GM19463 (cell line): ENCODE measurements around the gene PCBD1.

Experiments
- ATAC-seq: cut with Tn5 transposase; IDR thresholded peaks from one replicate; pipeline ENCODE4 v1.9.1; 2021; ENCODE audit warnings: mild to moderate bottlenecking, moderate library complexity; ENCODE audit not compliant: unreplicated experiment

PCBD1 gene

DNA sequence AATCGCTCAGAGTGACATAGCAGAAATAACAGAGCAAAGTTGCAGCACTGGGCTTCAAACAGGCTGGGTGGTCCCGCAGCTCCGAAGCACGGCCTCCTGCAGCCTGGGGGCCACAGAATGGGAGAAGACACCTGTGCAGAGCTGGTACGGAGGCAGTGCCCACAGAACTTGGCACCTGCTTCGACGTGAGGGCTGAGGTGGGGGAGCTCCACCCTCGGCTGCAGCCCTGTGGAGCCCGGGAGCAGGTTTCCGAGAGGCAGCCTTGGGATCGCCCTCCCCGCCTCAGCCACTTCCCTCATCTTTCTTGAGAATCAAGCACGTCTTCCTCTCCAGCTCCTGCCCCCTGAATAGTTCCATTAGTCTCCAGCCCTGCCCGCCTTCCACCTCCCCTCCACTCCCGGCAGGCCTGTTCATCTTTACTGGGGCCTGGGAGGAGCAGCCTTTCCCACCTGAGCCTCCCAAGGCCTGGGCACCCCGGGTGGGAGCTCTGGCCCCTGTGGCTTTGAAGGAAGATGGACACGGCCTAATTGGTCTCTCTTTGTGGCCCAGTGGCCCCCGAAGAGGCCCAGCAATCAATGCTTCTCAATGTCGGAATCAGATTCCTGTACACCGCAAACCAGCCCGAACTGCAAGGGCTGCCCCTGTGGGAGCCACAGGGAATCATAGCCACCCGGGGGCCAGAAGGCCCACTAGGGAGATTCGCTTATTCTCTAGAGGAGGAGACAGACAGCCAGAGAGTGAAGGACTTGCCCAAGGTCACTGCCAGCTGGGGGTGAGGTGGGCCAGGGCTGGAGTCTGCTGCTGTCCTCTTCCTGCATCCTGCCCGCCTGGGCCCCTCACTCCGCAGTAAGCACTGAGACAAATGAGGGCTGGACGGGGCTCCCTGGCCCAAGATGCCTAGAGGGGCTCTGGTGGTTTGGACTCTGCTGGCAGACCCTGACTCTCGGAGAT, 17.0 kb upstream of the PCBD1 start:
- ATAC-seq = no peak

DNA sequence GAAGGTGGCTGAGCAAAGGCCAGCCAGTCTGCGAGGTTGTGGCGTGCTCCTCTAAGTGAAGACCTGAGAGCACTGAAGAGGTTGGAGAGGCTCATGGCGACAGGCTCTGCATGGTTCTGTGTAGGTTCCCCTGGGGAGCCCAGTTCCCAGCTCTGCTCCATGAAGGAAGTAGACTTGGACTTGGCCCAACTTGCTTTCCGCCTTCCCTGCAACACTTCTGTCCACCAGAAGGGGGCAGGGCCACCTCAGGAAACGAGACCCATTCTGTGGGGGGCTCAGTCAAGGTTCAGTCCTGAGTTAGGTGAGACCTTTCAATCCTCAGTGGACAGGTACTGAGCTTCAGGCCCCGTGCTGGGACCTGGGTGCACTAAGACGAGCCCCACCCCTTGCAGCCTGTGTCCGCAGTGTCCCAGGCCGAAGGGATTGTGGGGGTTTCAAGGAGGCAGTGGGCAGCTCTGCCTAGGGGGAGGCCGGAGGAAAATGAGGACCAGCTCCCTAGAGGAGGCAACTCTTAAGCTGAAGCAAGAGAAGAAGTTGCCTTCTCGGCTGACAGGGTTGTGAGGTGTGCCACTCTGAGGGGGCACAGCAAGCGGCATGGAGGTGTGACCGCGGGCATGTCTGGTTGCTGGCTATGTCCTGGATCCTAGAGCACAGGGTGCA, 15.0 kb upstream of the PCBD1 start:
- no peak for ATAC-seq

DNA sequence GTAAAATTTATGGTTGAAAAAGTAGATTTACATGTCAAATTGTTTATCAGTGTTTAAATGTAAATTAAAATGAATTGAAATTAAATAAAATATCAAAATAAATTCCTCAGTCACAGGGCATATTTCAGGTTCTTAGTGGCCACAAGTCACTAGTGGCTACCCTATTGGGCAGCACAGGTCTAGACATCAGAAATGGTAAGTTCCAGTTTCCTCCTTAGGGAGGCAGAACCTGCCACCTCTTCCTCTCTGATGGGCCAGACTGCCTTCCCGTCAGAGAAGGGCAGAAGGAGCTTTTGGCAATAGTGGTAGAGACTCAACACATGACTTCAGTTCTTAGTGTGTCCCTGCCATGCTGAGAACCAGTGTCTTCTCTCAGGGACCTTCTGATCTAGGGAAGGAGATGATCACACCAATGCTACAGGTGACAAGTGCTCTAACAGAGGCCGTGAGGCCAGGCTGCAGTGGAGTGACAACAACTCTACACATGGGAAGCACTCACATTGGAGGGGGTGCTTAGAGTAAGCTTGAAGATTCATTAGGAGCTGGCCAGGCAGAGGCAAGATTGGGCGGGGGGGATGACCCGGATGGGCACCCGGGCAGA, 14.4 kb upstream of the PCBD1 start:
- ATAC-seq = no peak

DNA sequence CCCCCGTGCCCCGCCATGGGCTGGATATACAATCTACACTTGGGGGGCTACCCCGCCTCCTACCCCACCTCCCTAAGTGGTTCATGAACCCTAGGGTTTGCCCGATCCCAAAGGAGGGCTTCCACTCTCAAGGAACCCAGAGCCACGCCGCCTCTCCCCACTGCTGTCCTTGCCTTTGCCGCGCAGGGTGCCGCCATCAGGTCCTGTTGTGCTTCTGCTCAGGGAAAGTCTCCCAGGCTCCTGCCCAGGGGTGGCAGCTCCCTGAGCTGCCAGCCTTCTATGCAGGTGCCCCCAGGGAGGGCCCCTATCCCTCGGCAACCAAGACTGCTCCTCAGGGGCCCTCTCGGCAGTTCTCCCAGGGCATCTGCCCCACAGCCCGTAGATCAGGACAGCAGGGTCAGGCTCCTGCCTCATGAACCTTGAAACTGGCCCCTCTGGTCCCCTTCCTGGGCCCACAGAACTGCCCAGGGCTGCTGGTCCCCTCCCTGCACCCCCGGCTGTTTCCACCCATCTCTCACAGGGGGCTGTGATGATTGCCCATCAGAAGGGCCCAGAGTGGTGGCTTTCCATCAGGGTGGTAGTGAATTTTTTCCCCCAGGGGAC, 13.0 kb upstream of the PCBD1 start:
- no peak for ATAC-seq

DNA sequence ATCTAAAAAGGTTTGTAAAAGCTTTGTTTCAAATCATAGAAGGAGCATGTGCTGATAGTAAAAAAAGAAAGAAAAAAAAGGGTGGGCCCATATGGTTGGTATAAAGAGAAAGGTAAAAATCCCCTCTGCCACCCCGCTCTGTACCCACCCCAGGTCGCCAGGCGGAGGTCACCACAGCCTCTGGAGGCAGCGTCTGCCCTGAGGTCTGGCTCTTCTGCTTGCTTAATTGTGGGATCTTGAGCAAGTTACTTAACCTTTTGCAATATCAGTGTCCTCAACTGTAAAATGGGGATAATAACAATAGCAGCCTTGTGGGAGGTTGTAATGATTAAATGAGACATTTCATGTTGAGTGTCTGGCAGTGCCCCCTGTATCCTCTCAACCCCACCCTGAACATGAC, 10.7 kb upstream of the PCBD1 start:
- no peak for ATAC-seq

DNA sequence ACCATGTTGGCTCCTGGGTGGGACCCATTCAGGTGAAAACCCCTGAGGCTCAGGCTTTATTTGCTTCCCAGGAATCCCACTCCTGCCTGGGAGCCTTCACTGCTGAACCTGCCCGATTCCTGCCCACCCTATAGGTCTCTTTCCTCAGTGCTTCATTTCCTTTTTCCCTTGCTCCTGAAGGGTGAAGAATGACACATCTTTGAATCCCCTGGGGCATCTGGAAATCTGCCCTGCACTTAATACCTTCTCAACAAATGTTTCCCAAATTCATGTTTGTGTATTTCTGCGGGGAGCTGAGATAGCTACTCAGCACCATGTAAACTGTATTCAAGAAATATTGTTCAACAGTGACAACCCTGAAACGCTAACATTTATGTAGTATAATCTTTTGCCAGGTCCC, 10.3 kb upstream of the PCBD1 start:
- ATAC-seq = no peak

DNA sequence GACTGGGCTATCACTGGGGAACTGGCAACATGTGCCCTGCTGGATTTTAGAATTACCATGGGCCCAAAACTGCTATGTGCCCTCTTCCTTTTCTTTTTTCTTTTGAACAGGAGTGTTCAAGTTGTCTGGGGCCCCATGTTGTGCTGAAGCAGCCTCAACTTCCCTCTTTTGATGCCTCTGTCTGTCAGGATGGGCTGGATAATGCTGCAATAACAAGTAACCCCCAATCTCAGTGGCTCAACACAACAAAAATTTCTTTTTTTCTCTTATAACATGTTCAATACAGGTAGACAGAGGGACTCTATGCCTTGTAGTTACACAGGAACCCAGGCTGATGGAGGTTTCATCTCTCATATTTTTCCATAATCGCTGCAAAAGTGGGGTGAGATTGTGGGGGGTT, 8.2 kb upstream of the PCBD1 start:
- ATAC-seq = no peak

DNA sequence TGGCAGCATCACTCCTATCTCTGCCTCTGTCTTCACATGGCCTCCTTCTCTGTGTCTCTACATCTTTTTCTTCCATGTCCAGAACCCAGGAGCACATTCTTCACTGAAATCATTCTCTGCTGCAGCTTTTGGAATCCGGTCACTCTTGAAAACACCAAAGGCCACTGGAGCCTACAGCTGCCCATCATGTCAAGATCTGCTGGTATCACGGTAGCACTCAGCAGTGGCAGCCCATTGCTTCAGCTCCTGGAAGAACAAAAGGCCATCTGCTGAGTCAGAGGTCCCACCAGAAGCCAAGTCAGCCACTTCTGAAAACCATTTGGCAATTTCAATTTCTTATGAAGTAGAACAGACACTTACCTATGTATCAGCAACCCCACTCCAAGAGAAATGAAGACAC, 6.1 kb upstream of the PCBD1 start:
- no peak for ATAC-seq

DNA sequence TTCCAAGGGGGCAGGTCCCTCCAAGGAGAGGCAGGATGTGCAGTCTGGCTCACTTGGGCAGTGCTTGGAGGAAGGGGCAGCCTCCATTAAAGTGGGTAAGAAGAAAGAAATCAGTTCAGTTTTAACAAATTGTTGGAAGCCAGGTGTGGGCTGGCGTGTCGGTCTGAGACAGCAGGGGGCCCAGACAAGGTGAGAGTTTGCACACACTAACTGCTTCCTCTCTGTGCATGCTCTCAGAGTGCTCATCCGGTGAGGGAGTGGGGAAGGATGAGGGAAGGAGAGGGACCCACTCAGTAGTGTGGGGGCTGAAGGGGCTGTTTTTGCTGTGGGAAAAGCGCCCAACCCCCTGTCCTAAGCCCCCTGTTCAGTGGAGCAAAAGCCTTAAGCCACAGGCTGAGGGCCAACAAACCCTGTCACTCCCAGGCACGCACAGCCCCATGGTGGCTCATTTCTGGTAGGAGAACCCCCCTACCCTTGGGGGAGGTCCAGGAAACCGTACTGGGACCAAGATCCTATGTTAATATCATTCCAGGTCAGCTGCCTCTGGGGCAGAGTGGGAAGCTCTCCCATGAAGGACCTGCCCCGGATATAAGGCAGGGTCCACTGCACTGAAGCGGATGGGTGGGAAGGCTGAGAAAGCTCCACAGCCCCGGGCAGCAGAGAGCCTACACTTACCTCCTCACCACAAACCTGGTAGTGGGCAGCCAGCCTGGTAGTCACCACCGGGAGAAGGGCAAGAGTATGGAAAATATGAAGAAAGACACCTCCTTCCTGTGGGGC, 5.1 kb upstream of the PCBD1 start:
- no peak for ATAC-seq

DNA sequence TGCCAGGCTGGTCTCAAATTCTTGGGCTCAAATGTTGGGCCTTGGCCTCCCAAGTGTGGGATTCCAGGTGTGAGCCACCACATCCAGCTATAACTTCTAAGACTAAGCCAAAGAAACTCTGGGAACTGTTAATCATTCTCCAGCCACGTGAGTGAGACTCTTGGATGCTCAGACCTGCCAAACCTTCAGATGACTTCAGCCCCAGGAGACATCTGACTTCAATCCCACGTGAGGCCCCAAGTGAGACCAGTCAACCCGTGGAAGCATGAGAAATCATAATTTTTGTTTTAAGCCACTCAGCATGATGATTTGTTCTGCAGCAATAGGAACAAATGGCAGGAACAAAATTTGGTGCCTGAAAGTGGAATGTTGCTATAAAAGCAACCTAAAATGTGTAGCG, 4.3 kb upstream of the PCBD1 start:
- no peak for ATAC-seq

DNA sequence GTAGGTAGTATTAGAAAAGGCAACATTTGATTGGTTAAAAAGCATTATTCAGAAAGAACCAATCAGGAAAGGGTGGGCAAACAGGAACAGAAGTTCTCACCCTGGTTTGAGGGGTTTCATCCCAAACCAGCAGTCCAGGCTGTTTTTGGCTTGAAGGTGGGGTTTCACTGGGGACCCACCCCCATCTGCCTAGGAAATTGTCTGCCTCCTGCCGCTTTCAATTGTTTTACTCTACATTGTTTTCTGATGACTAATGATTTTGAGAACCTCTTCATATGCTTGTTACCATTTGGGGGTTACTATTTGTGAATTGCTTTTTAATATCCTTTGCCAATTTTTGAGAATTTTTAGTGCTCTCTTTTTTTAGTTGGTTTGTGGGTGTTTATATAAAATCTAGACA, 3.3 kb upstream of the PCBD1 start:
- no peak for ATAC-seq

DNA sequence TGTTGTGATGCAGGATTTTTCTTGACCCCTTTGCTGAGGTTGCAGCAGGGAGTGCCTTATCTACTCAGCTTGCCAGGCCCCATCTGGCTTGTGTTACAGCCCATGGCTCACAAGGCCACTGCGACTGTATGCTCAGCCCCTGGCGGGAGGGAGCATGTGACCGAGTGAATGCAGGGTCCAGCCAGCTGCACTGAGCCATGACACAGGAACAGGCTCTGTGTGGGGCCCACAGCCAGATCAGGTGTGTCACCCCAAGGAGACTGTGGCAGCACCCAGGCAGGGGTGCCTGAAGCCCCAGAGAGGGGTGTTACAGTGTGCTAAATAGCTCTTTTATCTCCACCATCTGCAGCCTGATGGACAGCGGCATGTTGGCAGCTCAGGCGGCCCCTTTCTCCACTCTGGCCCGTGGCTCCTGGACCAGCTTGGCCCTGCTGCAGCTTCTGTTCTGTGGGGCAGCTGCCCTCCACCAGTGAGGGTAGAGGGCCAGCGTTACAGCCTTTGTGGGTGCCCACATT, 2.6 kb upstream of the PCBD1 start:
- ATAC-seq = no peak

DNA sequence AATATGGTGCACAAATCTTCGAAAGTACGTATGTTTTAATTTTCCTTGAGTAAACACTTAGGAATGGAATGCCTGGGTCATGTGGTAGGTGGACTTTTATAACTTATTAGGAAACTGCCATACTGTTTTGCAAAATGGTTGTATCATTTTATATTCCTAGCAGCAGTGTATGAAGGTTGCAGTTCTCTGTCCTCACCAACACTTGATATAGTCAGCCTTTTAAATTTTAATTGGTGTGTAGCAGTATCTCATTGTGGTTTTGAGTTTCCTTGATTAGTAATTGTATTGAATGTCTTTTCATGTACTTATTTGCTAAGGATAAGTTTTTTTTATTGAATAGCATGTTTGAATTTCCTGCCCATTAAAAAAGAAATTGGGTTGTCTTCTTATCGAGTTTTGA, 926 bp upstream of the PCBD1 start:
- ATAC-seq = no peak

DNA sequence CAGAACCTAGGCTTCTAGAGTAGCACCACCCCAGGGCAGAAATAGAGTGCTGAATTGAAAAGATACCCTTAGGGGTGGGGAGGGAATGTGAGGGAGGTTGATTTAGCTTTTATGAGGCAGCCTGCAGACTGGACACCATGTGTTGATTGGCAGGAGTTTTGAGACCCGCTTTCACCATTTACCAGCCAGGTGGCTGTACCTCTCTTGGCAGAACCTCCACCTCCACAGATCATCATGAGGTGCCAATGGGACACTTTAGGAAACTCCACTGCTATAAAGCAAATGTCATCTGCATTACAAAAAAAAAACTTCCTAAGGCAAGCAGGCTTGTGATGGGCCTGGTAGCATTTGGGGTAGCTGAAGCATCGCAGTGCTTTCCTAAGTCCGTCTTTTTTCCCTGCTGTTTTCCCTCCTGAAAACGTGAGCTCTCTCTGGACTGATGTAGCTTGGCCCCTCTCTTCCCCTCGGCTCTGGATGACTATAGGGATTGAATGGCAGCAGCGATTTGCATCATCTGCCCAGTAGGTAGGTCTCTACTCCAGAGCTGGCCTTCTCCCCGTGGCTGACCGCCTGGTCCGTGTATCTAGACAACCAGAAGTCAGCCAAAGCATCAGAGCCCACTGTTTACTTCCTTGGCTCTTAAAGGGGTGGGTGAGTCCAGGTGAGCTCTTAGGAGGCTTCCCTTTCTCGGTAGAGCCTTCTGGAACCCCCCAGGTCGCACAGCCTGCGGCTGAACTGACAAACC, 1.3 kb downstream of the PCBD1 start:
- ATAC-seq = no peak

DNA sequence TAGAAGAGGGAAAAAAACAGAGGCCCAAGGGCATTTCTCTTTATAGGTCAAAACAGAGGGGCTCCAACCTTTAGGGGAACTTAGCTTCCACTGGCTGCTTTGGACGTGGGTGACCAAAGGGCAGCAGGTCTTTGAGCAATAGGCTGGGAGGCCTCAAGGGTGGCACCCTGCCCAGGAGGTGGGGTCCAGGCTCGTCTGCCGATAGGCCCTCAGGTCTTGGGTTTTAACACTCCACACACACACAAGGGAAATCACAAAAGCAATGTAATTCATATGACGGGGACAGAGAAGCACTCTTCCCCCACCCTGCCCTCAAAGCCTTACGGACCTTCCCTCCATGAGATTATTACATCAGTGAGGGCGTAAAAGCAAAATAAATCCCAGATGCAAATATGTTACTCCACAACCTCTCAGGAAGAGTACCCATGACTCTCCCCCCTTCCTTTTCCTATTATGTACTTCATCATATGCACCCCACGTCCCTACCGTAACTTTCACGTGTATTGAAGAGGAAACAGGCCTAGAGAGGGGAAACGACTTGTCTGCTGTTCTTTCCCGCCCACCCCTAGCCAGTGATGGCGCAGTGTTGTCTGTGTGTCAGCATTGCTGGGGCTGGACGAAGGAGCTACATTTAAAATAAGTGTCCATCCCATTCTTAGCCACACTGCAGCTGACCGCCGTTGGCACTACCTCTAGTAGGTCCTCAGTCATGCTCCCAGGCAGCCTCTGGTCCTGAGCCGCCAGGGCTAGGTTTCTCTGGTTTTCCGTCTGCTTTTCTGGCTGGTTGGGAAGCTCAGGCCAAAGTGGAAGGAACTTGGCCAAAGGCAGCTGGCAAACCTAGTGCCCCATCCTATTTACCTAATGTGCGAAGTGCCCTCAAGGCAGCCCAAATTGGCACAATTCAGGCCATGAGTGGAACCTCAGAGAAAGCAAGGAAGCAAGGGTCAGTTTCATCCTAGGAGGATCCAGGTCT, 2.1 kb downstream of the PCBD1 start:
- ATAC-seq = no peak

DNA sequence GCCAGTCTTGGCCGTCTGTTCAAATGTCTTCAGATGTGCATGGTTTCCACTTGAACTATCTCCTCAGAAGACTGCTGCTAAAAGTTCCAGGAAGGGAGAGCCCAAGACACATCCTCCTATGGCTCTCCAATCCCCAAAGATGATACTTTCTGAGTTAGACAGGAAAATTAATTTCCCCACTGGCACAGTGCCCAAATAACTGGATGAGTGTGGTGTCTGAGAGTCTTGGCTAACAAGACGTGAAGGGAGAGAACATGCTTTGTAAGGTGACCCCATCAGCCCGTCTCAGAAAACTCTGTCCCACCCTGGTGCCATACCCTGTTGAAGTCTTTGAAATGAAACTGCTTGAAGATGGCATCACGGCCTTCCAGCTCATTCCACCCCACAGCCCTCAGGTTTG, 2.9 kb downstream of the PCBD1 start:
- ATAC-seq = no peak

DNA sequence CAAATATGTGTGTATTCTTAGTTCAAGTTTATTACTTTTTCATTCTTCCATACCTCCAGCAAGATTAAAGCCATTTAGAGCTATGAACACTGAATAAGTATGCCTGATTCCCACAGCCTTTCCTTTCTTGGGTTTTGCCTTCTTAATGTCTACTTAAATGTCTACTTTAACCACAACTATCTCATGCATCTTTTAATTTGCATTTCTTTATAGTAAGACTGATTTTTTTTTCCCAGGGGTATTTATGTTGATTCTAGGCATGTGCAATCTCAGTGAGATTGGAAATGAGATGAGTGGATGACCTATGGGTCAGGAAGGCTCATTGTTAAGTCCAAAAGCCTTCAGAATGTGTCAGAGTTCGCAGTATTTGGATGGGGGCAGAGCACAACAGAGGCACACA, 3.6 kb downstream of the PCBD1 start:
- ATAC-seq = no peak

DNA sequence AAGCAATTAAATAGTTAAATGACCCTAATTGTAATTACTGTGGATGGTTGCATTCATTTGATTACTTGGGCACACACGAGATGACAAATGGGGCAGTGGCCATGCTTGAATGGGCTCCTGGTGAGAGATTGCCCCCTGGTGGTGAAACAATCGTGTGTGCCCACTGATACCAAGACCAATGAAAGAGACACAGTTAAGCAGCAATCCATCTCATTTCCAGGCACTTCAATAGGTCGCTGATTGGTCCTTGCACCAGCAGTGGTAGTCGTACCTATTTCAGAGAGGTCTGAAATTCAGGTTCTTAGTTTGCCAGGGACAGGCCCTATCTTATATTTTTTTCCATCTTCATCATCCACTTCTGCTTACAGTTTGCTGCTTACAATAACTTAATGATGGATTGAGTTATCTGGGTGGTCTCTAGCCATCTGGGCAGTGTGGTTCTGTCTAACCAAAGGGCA, 8.3 kb downstream of the PCBD1 start:
- peak; percentile 57 for ATAC-seq

DNA sequence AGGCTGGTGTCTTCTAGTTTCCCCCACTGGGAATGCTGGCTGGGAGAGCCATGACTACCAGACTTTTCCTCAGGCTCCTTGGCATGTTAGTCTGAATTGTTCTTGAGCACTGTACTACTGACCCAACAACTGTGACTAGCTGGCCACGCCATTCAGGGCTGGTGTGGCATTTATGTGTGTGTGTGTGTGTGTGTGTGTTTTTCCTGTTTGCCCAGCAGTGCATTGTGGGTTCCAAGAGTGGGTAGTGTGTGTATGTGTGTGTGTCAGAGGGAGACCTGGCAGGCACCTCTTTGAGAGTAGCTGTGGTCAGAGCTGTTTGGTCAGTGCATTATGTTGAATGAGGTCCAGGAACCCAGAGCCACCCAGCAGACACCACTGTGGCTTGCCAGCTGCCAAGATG, 9.2 kb downstream of the PCBD1 start:
- ATAC-seq = no peak
